Measurements from ENCODE around the gene MEGF6.

DNA sequence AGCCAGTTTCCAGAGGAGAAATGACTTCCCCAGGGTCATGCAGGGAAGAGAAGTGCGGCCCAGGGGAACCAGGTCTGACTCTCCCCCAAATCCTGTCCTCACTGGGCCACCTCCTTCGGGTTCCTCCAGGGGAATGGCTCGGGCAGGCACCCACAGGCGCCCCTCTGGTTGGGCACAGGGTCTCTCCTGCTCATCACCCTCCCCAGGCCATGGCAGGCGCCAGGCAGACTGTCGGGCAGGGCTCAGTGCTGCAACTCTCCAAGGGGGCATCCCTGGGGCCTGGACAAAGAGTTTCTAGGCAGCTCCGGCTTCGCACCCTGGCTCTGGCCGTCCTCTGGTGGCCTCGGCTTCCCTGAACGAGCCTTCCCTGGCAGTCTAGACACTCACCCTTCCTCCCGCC, 75.6 kb downstream of the MEGF6 start:
- TF ChIP-seq CTCF (IDR thresholded peaks at IDR 0.05), result no peak
- TF ChIP-seq POLR2A (IDR thresholded peaks at IDR 0.05), result no peak

Data from heart left ventricle (tissue), 13 donors.